Neural cell (in vitro differentiated cells): Measurements from ENCODE around the gene MINK1. TPM values are rescaled to one million over a fixed set of nuclear protein-coding genes. Genes with fewer than 3 reads are reported as not detected.

Experiments
- H2AFZ ChIP-seq: fragments of 200-600, 300-800 bp; sonication (generic), shearing (Covaris generic); 2 replicates; pipeline ENCODE4 v1.6.0; 2014; ENCODE audit warnings: low read depth, mild to moderate bottlenecking, antibody characterized with exemption, low read length, moderate library complexity
- H3F3A ChIP-seq: fragments of 200-600 bp; shearing (Covaris generic); 2 replicates; pipeline ENCODE4 v1.6.1; 2016; ENCODE audit warnings: mild to moderate bottlenecking, moderate library complexity, mixed read lengths, antibody characterized with exemption, low read length; ENCODE audit not compliant: insufficient read depth, poor library complexity, severe bottlenecking
- H3K27ac ChIP-seq: fragments of 200-600, 300-800 bp; sonication (generic), shearing (Covaris generic); 2 replicates; pipeline ENCODE4 v1.5.1; 2014; ENCODE audit warnings: mild to moderate bottlenecking, low read length, moderate library complexity
- H3K27me3 ChIP-seq: fragments of 300-800, 200-600 bp; sonication (generic), shearing (Covaris generic); 2 replicates; pipeline ENCODE4 v1.6.0; 2014; ENCODE audit warnings: mild to moderate bottlenecking, low read depth, low read length, moderate library complexity; ENCODE audit not compliant: insufficient read depth
- H3K36me3 ChIP-seq: fragments of 300-800, 200-600 bp; sonication (generic), shearing (Covaris generic); 2 replicates; pipeline ENCODE4 v1.5.1; 2014; ENCODE audit warnings: mild to moderate bottlenecking, antibody characterized with exemption, low read length, moderate library complexity; ENCODE audit not compliant: insufficient read depth
- H3K4me2 ChIP-seq: fragments of 300-800, 200-600 bp; sonication (generic), shearing (Covaris generic); 2 replicates; pipeline ENCODE4 v1.6.0; 2014; ENCODE audit warnings: mild to moderate bottlenecking, low read length
- H3K4me3 ChIP-seq: fragments of 300-800, 200-600 bp; sonication (generic), shearing (Covaris generic); 2 replicates; pipeline ENCODE4 v1.5.1; 2014; ENCODE audit warnings: mild to moderate bottlenecking, low read length, moderate library complexity
- H3K79me2 ChIP-seq: fragments of 200-600 bp; shearing (Covaris generic); replicated peaks from 2 replicates; pipeline ENCODE4 v1.6.0; 2014; ENCODE audit warnings: mild to moderate bottlenecking, low read length, moderate library complexity; ENCODE audit not compliant: insufficient read depth
- H3K9ac ChIP-seq: fragments of 300-800, 200-600 bp; sonication (generic), shearing (Covaris generic); 2 replicates; pipeline ENCODE4 v1.6.1; 2016; ENCODE audit warnings: mild to moderate bottlenecking, low read length, mixed read lengths
- H3K9me2 ChIP-seq: fragments of 200-600 bp; shearing (Covaris generic); 2 replicates; pipeline ENCODE4 v1.6.1; 2016; ENCODE audit warnings: mild to moderate bottlenecking, low read length, mixed read lengths; ENCODE audit not compliant: insufficient read depth
- H3K9me3 ChIP-seq: fragments of 200-600, 300-800 bp; sonication (generic), shearing (Covaris generic); 2 replicates; pipeline ENCODE4 v1.6.1; 2016; ENCODE audit warnings: mild to moderate bottlenecking, mixed run types, low read length, moderate library complexity, mixed read lengths
- H4K20me1 ChIP-seq: fragments of 200-600 bp; shearing (Covaris generic); 2 replicates; pipeline ENCODE4 v1.6.1; 2016; ENCODE audit warnings: mild to moderate bottlenecking, mixed run types; ENCODE audit not compliant: insufficient read depth
- EP300 ChIP-seq: fragments of 450-650 bp; conservative IDR thresholded peaks from 2 replicates; pipeline ENCODE4 v1.6.1; 2014; ENCODE audit warnings: antibody characterized with exemption, mild to moderate bottlenecking, moderate library complexity; ENCODE audit not compliant: poor library complexity, severe bottlenecking
- EZH2 ChIP-seq: fragments of 200-600, 300-800 bp; shearing (Covaris generic), sonication (generic); IDR thresholded peaks from 2 replicates; pipeline ENCODE4 v1.6.1; 2014; ENCODE audit warnings: antibody characterized with exemption, low read length, borderline replicate concordance, mild to moderate bottlenecking; ENCODE audit not compliant: insufficient read depth, poor library complexity, severe bottlenecking
- MXI1 ChIP-seq: fragments of 450-650 bp; conservative IDR thresholded peaks from 2 replicates; pipeline ENCODE4 v1.6.1; 2014; ENCODE audit warnings: antibody characterized with exemption, mild to moderate bottlenecking; ENCODE audit not compliant: poor library complexity, severe bottlenecking
- POLR2AphosphoS5 ChIP-seq: IDR thresholded peaks from 2 replicates; pipeline ENCODE4 v1.6.1; 2012
- RAD21 ChIP-seq: fragments of 450-650 bp; conservative IDR thresholded peaks from 2 replicates; pipeline ENCODE4 v1.6.1; 2014; ENCODE audit warnings: antibody characterized with exemption, mild to moderate bottlenecking, moderate library complexity
- SMC3 ChIP-seq: fragments of 450-650 bp; conservative IDR thresholded peaks from 2 replicates; pipeline ENCODE4 v1.6.1; 2014; ENCODE audit warnings: antibody characterized with exemption, mild to moderate bottlenecking, moderate library complexity; ENCODE audit not compliant: poor library complexity
- TAF1 ChIP-seq: IDR thresholded peaks from 2 replicates; pipeline ENCODE4 v1.6.1; 2012; ENCODE audit warnings: low read depth
- polyA plus RNA-seq: library from polyadenylated mRNA; depleted of rRNA; stranded (reverse); fragments of >200 nt; gene quantifications from 2 replicates; pipeline ENCODE4 v1.2.3, GENCODE V29; 2014
- TF ChIP-seq, protein P1 (sequence below): IDR thresholded peaks from 2 replicates; pipeline ENCODE4 v1.6.1; 2012; ENCODE audit warnings: borderline replicate concordance
- TF ChIP-seq, protein P2 (sequence below): fragments of 450-650 bp; IDR thresholded peaks from 2 replicates; pipeline ENCODE4 v1.5.1; 2014; ENCODE audit warnings: antibody characterized with exemption, mild to moderate bottlenecking, moderate library complexity; ENCODE audit not compliant: poor library complexity, severe bottlenecking

MINK1 gene
- polyA plus RNA-seq, 1 donor from 2014 or later: 38.1 TPM

DNA sequence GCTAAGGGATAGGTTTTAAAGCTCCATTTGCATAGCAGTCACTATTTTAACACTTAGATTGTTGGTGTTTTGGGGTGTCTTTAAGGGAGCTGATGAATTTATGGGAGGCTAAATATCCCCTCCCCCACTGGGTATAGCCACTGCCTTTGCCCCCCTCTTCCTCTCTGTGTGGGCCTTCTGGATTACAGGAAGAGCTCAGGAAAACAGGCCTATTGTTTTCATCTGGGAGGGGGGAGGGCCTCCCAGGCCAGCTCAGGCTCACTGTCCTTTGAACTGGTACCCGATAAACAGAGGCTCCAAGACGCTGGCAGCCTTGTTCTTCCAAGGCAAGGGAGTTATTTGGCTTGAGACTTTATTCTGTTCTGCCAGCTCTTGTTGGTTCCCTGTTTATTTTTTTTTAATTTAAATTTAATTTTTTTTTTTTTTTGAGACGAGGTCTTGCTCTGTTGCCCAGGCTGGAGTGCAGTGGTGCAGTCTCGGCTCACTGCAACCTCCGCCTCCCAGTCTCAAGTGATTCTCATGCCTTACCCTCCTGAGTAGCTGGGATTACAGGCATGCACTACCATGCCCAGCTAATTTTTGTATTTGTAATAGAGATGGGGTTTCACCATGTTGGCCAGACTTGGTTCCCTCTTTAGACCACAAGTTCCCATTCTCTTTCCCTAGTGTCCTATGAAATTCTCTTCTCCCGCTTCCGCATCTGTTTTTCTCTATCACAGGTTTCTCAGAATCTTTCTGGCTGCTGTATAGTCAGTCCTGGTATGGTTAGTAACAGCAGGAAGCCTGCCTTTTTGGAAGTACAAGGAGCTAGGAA, 25.1 kb downstream of the MINK1 start:
- no peaks in the 10 kb centered on the region for H3K9me2 ChIP-seq
- no peak overlapping the region for H3K4me3 ChIP-seq
- H4K20me1 ChIP-seq: no peaks in the 10 kb centered on the region
- no peak overlapping the region for H2AFZ ChIP-seq
- no peaks in the 10 kb centered on the region for H3F3A ChIP-seq
- no peak overlapping the region for H3K27ac ChIP-seq
- H3K79me2 ChIP-seq: no peaks in the 10 kb centered on the region
- H3K9ac ChIP-seq: no peak overlapping the region
- H3K4me2 ChIP-seq: no peak overlapping the region
- no peaks in the 10 kb centered on the region for H3K9me3 ChIP-seq
- TF ChIP-seq POLR2AphosphoS5: no peak
- TF ChIP-seq EP300: no peak
- TF ChIP-seq MXI1: no peak
- TF ChIP-seq RAD21: no peak
- no peak for TF ChIP-seq EZH2
- no peak for TF ChIP-seq SMC3
- no peak for TF ChIP-seq TAF1
- TF ChIP-seq, protein P1, sequence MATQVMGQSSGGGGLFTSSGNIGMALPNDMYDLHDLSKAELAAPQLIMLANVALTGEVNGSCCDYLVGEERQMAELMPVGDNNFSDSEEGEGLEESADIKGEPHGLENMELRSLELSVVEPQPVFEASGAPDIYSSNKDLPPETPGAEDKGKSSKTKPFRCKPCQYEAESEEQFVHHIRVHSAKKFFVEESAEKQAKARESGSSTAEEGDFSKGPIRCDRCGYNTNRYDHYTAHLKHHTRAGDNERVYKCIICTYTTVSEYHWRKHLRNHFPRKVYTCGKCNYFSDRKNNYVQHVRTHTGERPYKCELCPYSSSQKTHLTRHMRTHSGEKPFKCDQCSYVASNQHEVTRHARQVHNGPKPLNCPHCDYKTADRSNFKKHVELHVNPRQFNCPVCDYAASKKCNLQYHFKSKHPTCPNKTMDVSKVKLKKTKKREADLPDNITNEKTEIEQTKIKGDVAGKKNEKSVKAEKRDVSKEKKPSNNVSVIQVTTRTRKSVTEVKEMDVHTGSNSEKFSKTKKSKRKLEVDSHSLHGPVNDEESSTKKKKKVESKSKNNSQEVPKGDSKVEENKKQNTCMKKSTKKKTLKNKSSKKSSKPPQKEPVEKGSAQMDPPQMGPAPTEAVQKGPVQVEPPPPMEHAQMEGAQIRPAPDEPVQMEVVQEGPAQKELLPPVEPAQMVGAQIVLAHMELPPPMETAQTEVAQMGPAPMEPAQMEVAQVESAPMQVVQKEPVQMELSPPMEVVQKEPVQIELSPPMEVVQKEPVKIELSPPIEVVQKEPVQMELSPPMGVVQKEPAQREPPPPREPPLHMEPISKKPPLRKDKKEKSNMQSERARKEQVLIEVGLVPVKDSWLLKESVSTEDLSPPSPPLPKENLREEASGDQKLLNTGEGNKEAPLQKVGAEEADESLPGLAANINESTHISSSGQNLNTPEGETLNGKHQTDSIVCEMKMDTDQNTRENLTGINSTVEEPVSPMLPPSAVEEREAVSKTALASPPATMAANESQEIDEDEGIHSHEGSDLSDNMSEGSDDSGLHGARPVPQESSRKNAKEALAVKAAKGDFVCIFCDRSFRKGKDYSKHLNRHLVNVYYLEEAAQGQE: no peak
- H3K36me3 ChIP-seq: no peaks in the 10 kb centered on the region
- H3K27me3 ChIP-seq: no peaks in the 10 kb centered on the region

DNA sequence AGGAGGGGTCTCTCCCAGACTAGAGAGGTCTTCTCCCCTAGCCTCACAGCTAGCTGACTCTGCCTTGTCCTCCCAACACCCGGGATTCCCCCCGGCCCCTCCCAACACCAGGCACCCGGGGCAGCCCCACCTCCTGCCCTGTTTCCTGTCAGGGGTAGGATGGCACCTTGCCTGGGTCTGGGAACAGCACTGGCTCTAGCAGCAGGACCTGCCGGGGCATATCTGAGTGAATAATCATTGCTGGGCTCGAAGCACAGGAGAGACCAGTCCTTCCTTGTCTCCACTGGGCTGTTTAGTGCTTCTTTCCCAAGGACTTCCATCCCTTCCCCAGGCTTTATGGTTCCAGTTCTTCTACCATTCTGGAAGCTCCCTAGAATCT, 25.7 kb downstream of the MINK1 start:
- Histone ChIP-seq H3K9ac (no peak overlapping the region), H3K4me2 (no peak overlapping the region)

More for the DNA sequence above, 25.7 kb downstream of the MINK1 start:
- Histone ChIP-seq H3K9me3 (no peaks in the 10 kb centered on the region), H3K9me2 (no peaks in the 10 kb centered on the region), H3K36me3 (no peaks in the 10 kb centered on the region), H3K4me3 (no peak overlapping the region), H4K20me1 (no peaks in the 10 kb centered on the region), H3K79me2 (no peaks in the 10 kb centered on the region), H3K27ac (no peak overlapping the region), H3F3A (no peaks in the 10 kb centered on the region), H3K27me3 (no peaks in the 10 kb centered on the region), H2AFZ (no peak overlapping the region)
- no peak for TF ChIP-seq MXI1
- no peak for TF ChIP-seq RAD21
- no peak for TF ChIP-seq TAF1
- no peak for TF ChIP-seq SMC3
- TF ChIP-seq, protein P2, sequence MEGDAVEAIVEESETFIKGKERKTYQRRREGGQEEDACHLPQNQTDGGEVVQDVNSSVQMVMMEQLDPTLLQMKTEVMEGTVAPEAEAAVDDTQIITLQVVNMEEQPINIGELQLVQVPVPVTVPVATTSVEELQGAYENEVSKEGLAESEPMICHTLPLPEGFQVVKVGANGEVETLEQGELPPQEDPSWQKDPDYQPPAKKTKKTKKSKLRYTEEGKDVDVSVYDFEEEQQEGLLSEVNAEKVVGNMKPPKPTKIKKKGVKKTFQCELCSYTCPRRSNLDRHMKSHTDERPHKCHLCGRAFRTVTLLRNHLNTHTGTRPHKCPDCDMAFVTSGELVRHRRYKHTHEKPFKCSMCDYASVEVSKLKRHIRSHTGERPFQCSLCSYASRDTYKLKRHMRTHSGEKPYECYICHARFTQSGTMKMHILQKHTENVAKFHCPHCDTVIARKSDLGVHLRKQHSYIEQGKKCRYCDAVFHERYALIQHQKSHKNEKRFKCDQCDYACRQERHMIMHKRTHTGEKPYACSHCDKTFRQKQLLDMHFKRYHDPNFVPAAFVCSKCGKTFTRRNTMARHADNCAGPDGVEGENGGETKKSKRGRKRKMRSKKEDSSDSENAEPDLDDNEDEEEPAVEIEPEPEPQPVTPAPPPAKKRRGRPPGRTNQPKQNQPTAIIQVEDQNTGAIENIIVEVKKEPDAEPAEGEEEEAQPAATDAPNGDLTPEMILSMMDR: no peak
- no peak for TF ChIP-seq POLR2AphosphoS5
- no peak for TF ChIP-seq EZH2
- no peak for TF ChIP-seq EP300
- TF ChIP-seq, protein P1: no peak
